Small intestine (tissue), 7 donors: ENCODE data around the gene KRTAP10-5. TPM values are rescaled to one million over a fixed set of nuclear protein-coding genes. Genes with fewer than 3 reads are reported as not detected.

Experiments
- DNase-seq, 2 donors: peaks; one replicate each; pipeline versions ENCODE4 v3.0.0 to v3.0.0-alpha.2; 2013
- FAIRE-seq: peaks from 2 replicates; lab custom pipeline; 2012; peaks lifted over from hg19 to GRCh38; lab: Jason Lieb, UNC
- H3K27ac ChIP-seq, 3 donors: one replicate each; pipeline ENCODE4 v1.5.1; 2013; ENCODE audit warnings: low read length in 2 of 3, mild to moderate bottlenecking in 2 of 3, control low read depth in 1 of 3, inconsistent platforms in 1 of 3, low read depth in 1 of 3, moderate library complexity in 1 of 3
- H3K27me3 ChIP-seq, 3 donors: one replicate each; pipeline ENCODE4 v1.6.1; 2013; ENCODE audit warnings: low read length in 3 of 3, inconsistent platforms in 1 of 3; ENCODE audit not compliant: control insufficient read depth in 3 of 3, insufficient read depth in 3 of 3
- H3K36me3 ChIP-seq, 3 donors: one replicate each; pipeline ENCODE4 v1.6.1; 2013; ENCODE audit warnings: low read length in 3 of 3, inconsistent platforms in 1 of 3, low read depth in 1 of 3, mild to moderate bottlenecking in 1 of 3, moderate library complexity in 1 of 3; ENCODE audit not compliant: control insufficient read depth in 3 of 3, insufficient read depth in 2 of 3
- H3K4me1 ChIP-seq, 3 donors: one replicate each; pipeline ENCODE4 v1.6.1; 2013; ENCODE audit warnings: low read length in 2 of 3, inconsistent platforms in 1 of 3, low read depth in 1 of 3, mild to moderate bottlenecking in 1 of 3, moderate library complexity in 1 of 3; ENCODE audit not compliant: control insufficient read depth in 3 of 3, insufficient read depth in 2 of 3
- H3K4me3 ChIP-seq, 3 donors: one replicate each; pipeline ENCODE4 v1.5.1; 2013; ENCODE audit warnings: low read length in 3 of 3, control low read depth in 1 of 3, inconsistent platforms in 1 of 3, low read depth in 1 of 3, mild to moderate bottlenecking in 1 of 3, moderate library complexity in 1 of 3
- H3K9me3 ChIP-seq, 2 donors: one replicate each; pipeline ENCODE4 v1.6.1; 2013; ENCODE audit warnings: low read depth in 1 of 2, low read length in 1 of 2; ENCODE audit not compliant: control insufficient read depth in 2 of 2, insufficient read depth in 1 of 2
- WGBS, 3 donors: extraction: QIAGEN DNeasy Blood & Tissue Kit; methylation state at CpG; one replicate each; pipeline ENCODE4 v1.1.7; 2013; 5-methylcytosine and 5-hydroxymethylcytosine counted together
- polyA plus RNA-seq, 4 donors: library from polyadenylated mRNA; stranded (reverse) in 3 of 4; unstranded in 1 of 4; fragments of 200-250 nt in 3 of 4; fragments of 120-200 nt in 1 of 4; gene quantifications; one replicate each; pipeline versions ENCODE4 v1.2.1 to v1.2.3, GENCODE V29; 2013
- donor health status: healthy with polysubstance abuse.
- donor health status: control.
- donor health status: control.
- donor health status: Bipolar disorder and iron deficiency.
- donor health status: healthy.

KRTAP10-5 gene
- polyA plus RNA-seq, 4 donors: not detected

DNA sequence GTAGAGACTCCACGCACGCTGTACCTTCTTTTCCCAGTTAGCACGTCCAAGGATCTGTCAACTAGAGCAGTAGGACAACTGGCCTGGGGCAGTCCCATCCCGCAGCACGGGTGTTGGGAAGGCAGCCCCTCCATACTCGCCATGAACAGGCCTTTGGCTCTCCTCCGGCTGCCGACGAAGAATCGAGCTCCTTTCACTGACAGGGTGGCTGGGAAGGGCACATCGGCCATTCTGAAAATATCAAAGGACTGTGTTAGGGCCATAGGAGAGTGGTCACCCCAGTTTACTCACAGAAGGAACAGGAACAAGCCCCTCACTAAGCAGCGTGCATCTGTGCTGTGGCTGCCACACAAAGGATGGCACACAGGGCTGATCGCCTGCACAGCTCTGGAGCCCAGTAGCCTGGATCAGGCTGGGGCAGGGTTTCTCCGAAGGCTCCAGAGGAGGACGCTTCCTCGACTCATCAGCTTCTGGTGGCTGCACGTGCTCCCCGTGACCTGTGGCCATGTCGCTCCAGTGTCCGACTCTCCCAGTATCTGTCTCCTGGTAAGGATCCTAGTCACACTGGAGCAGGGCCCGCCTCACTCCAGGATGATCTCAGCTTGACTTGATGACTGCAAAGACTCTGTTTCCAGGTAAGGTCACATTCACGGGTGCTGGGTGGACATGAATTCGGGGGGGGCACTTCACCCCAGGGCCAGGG is 49.4 kb downstream of the KRTAP10-5 start:
- FAIRE-seq (no peak), DNase-seq (no peak)
- H3K27ac ChIP-seq: no peak overlapping the region
- no peaks in the 10 kb centered on the region for H3K27me3 ChIP-seq
- H3K4me1 ChIP-seq: no peaks in the 10 kb centered on the region
- 81 to 87% (median 85%) methylated on average over 23 of the region's 23 CpGs for WGBS, 3 donors
- no peaks in the 10 kb centered on the region for H3K9me3 ChIP-seq
- H3K36me3 ChIP-seq: no peaks in the 10 kb centered on the region
- no peak overlapping the region for H3K4me3 ChIP-seq

DNA sequence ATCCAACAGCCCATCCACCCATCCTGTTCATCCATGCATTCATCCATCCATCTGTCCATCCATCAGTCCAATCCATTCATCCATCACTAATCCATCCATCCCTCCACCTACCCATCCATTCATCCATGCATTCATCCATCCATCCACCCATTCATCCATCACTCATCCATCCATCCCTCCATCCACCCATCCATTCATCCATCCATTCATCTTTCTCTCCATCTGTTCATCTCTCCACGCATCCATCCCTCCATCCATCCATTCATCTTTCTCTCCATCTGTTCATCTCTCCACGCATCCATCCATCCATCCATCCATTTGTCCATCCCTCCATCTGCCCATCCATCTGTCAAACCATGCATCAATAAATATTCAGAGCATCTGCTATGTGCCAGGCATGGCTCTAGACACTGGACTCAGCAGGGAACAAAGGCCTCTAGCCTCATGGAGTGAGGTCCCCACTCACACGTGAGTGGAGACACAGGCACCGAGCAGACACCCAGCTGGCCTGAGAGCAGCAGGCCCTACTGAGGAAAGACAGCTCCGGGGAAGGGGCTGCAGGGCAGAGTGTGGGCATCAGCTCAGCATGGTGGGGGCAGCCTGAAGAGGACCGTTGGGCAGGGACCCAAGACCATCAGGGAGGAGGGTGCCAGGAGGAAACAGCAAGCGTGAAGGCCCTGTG is 50.0 kb downstream of the KRTAP10-5 start:
- Histone ChIP-seq H3K27me3 (no peaks in the 10 kb centered on the region), H3K36me3 (no peaks in the 10 kb centered on the region), H3K4me1 (no peaks in the 10 kb centered on the region), H3K9me3 (no peaks in the 10 kb centered on the region), H3K4me3 (no peak overlapping the region), H3K27ac (no peak overlapping the region)
- DNase-seq (no peak), FAIRE-seq (no peak)
- WGBS, 3 donors: 72 to 83% (median 81%) methylated on average over 7 of the region's 7 CpGs

DNA sequence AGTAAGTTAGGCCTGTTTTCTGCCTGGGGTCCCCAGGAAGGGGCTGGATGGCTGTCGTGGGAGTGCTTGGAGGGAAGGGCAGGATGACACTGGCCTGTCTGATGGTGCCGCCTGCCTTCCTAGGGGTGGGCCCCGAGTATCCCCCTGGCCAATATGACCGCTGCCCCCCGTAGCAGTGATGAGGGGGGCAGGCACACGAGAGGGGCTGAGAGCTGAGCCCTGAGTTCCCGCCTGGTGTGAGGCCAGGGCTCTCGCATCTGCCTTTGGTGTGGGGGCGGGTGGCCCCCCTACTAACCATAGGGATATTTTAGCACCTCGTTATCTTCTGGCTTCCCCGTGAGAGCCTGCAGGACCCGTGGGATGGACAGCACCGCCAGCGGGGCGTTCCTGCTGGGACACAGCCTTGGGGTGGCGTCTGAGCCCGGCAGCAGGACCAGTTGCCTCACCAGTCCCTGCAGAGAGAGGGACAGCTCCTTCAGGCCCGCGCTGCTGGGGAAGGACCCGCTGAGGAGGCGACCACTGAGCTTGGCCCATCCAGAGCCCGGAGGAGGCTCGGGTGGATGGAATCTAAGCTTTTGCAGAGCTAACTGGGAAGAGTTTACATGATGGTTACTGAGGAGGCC is 50.8 kb downstream of the KRTAP10-5 start:
- Histone ChIP-seq H3K27me3 (no peaks in the 10 kb centered on the region), H3K27ac (no peak overlapping the region), H3K4me3 (no peak overlapping the region), H3K4me1 (no peaks in the 10 kb centered on the region), H3K9me3 (no peaks in the 10 kb centered on the region), H3K36me3 (no peaks in the 10 kb centered on the region)
- DNase-seq: no peak
- WGBS, 3 donors: 66 to 75% (median 72%) methylated on average over 22 to 23 of the region's 23 CpGs
- FAIRE-seq: no peak

Other genes with a start within 250 kb of the KRTAP10-5 start
- gene CFAP410, start 241.2 kb downstream of the KRTAP10-5 start, polyA plus RNA-seq: 10 to 100 TPM; 17.9 to 35.9 (median 32.3) TPM
- 1 to 10 TPM in 3 of 4 donors, under 1 TPM in 1; 0.89 to 2.7 (median 2.3) TPM for gene TRPM2, start 227.0 kb downstream of the KRTAP10-5 start, polyA plus RNA-seq
- 10 to 100 TPM in 1 of 4 donors, 1 to 10 TPM in 1, under 1 TPM in 2; 0.22 to 17.3 (median 1.3) TPM for gene LRRC3, start 125.1 kb downstream of the KRTAP10-5 start, polyA plus RNA-seq
- not detected for gene KRTAP10-1, start 40.4 kb downstream of the KRTAP10-5 start, polyA plus RNA-seq
- gene KRTAP10-2, start 29.1 kb downstream of the KRTAP10-5 start, polyA plus RNA-seq: not detected
- gene KRTAP10-3, start 21.8 kb downstream of the KRTAP10-5 start, polyA plus RNA-seq: not detected
- not detected for gene KRTAP10-4, start 6.9 kb downstream of the KRTAP10-5 start, polyA plus RNA-seq
- not detected for gene KRTAP10-6, start 11.9 kb upstream of the KRTAP10-5 start, polyA plus RNA-seq
- gene KRTAP10-7, start 20.0 kb upstream of the KRTAP10-5 start, polyA plus RNA-seq: not detected
- gene KRTAP10-8, start 31.5 kb upstream of the KRTAP10-5 start, polyA plus RNA-seq: not detected
- gene KRTAP10-9, start 46.5 kb upstream of the KRTAP10-5 start, polyA plus RNA-seq: not detected
- gene KRTAP10-10, start 56.8 kb upstream of the KRTAP10-5 start, polyA plus RNA-seq: not detected
- not detected for gene KRTAP10-11, start 65.8 kb upstream of the KRTAP10-5 start, polyA plus RNA-seq
- not detected for gene KRTAP12-4, start 74.1 kb upstream of the KRTAP10-5 start, polyA plus RNA-seq
- not detected for gene KRTAP12-3, start 77.3 kb upstream of the KRTAP10-5 start, polyA plus RNA-seq
- gene KRTAP12-2, start 86.3 kb upstream of the KRTAP10-5 start, polyA plus RNA-seq: not detected
- under 1 TPM in 1 of 4 donors, not detected in 3; 0.09 TPM for gene KRTAP12-1, start 101.6 kb upstream of the KRTAP10-5 start, polyA plus RNA-seq
- gene KRTAP10-12, start 116.6 kb upstream of the KRTAP10-5 start, polyA plus RNA-seq: not detected
- under 1 TPM in 3 of 4 donors, not detected in 1; 0.09 to 0.53 (median 0.27) TPM for gene TSPEAR, start 131.0 kb upstream of the KRTAP10-5 start, polyA plus RNA-seq
- 10 to 100 TPM; 30.0 to 75.4 (median 38.7) TPM for gene UBE2G2, start 221.2 kb upstream of the KRTAP10-5 start, polyA plus RNA-seq
- gene SUMO3, start 237.5 kb upstream of the KRTAP10-5 start, polyA plus RNA-seq: 100 to 1,000 TPM in 1 of 4 donors, 10 to 100 TPM in 3; 70.8 to 105 (median 77.3) TPM